Body of pancreas (tissue), 4 donors: Measurements from ENCODE around the gene FABP7. TPM values are rescaled to one million over a fixed set of nuclear protein-coding genes. Genes with fewer than 3 reads are reported as not detected.

Experiments used
- ATAC-seq: fragments of 150-250 bp; one replicate; pipeline ENCODE4 v1.9.1; 2016
- DNase-seq, 4 donors: peaks; one replicate each; pipeline ENCODE4 v3.0.0-alpha.2; 2019
- H3K27ac ChIP-seq, 4 donors: fragments of 200-600 bp; sonication (generic); 1 replicate in 3 of 4; 2 replicates in 1 of 4; pipeline versions ENCODE4 v1.5.1 to v1.6.1; 2016 to 2019; ENCODE audit warnings: mild to moderate bottlenecking in 1 of 4, mixed read lengths in 1 of 4, moderate library complexity in 1 of 4
- H3K27me3 ChIP-seq, 2 donors: fragments of 200-600 bp; sonication (generic); one replicate each; pipeline ENCODE4 v1.6.0; 2016; ENCODE audit warnings: mild to moderate bottlenecking in 1 of 2
- H3K36me3 ChIP-seq, 2 donors: fragments of 200-600 bp; sonication (generic); replicated peaks in 1 of 2; 2 replicates each; pipeline ENCODE4 v1.5.1; 2016; ENCODE audit warnings: low read depth in 2 of 2; ENCODE audit not compliant: insufficient read depth in 1 of 2
- H3K4me1 ChIP-seq: fragments of 200-600 bp; sonication (generic); one replicate; pipeline ENCODE4 v1.6.0; 2016
- H3K4me3 ChIP-seq, 2 donors: fragments of 200-600 bp; sonication (generic); 1 replicate in 1 of 2; 2 replicates in 1 of 2; pipeline ENCODE4 v1.5.1; 2016 to 2019
- H3K9me3 ChIP-seq, 3 donors: fragments of 200-600 bp; sonication (generic); 1 replicate in 2 of 3; 2 replicates in 1 of 3; pipeline ENCODE4 v1.5.1; 2016
- CTCF ChIP-seq, 7 experiments: fragments of 450-650 bp in 4 of 7; fragments of 200-600 bp in 3 of 7; sonication (generic) in 3 of 7; IDR thresholded peaks; one replicate each; pipeline ENCODE4 v1.5.1; 2016 to 2019; ENCODE audit warnings: antibody characterized with exemption in 7 of 7
- POLR2A ChIP-seq, 3 donors: fragments of 450-650 bp; IDR thresholded peaks; one replicate each; pipeline ENCODE4 v1.6.1; 2016; ENCODE audit warnings: antibody characterized with exemption in 3 of 3, mild to moderate bottlenecking in 2 of 3
- WGBS, 2 donors: methylation state at CpG; one replicate each; pipeline ENCODE4 v1.1.5; 2017; 5-methylcytosine and 5-hydroxymethylcytosine counted together
- intact Hi-C: fragments of 100-400 bp; cut with DNase I; formaldehyde crosslinking; loops from one replicate; pipeline ENCODE4 v1.15.1; 2023
- total RNA-seq, 2 donors: library from RNA; depleted of rRNA; stranded (reverse); fragments of >200 nt; gene quantifications; one replicate each; pipeline ENCODE4 v1.1.0, GENCODE V29; 2016

Gene FABP7
- total RNA-seq, 2 donors from 2014 or later = not detected

- no peak for TF ChIP-seq CTCF (IDR thresholded peaks at IDR 0.05)
- no peak for TF ChIP-seq POLR2A (IDR thresholded peaks at IDR 0.05)
- peak in 1 of 4 donors; percentile 54 for DNase-seq
- no peaks in the 10 kb centered on the region for H3K9me3 ChIP-seq
- 0 to 2% methylated on average over 10 to 14 of the region's 14 CpGs for WGBS, 2 donors
- no peak for ATAC-seq
- intact Hi-C loops = no loop called here
- H3K4me1 ChIP-seq = peaks cover 53% of the 10 kb centered on the region
- H3K27ac ChIP-seq = peak overlapping the region; percentile 88 to 99 (median 96)
- H3K27me3 ChIP-seq = no peaks in the 10 kb centered on the region
- H3K36me3 ChIP-seq = no peaks in the 10 kb centered on the region
- peak overlapping the region; percentile 9 to 10 for H3K4me3 ChIP-seq
Observed at GRCh38 chr6:122790028-122790422, 10.5 kb downstream of the FABP7 start.

- Histone ChIP-seq H3K4me1 (peaks cover 57% of the 10 kb centered on the region), H3K9me3 (no peaks in the 10 kb centered on the region), H3K27me3 (no peaks in the 10 kb centered on the region), H3K36me3 (no peaks in the 10 kb centered on the region), H3K27ac (peak overlapping the region; percentile 88 to 99 (median 96)), H3K4me3 (peak overlapping the region in 1 of 2 donors; percentile 9)
- intact Hi-C loops = no loop called here
- DNase-seq (peak in 2 of 4 donors; percentile 38 to 59), ATAC-seq (no peak)
- no peak for TF ChIP-seq CTCF (IDR thresholded peaks at IDR 0.05)
- no peak for TF ChIP-seq POLR2A (IDR thresholded peaks at IDR 0.05)
- WGBS, 2 donors = 10 to 12% methylated on average over 14 of the region's 14 CpGs
Observed at GRCh38 chr6:122790423-122791309, 11.2 kb downstream of the FABP7 start.

- Histone ChIP-seq H3K27ac (peak overlapping the region; percentile 88 to 99 (median 96)), H3K4me3 (no peak overlapping the region), H3K27me3 (no peaks in the 10 kb centered on the region), H3K36me3 (no peaks in the 10 kb centered on the region), H3K4me1 (peaks cover 61% of the 10 kb centered on the region), H3K9me3 (no peaks in the 10 kb centered on the region)
- ATAC-seq (no peak), DNase-seq (no peak)
- TF ChIP-seq POLR2A (IDR thresholded peaks at IDR 0.05) (no peak), CTCF (IDR thresholded peaks at IDR 0.05) (no peak)
- WGBS, 2 donors = 46 to 49% methylated on average over 2 of the region's 2 CpGs
- intact Hi-C loops = no loop called here
Observed at GRCh38 chr6:122791310-122791679, 11.8 kb downstream of the FABP7 start.

GRCh38 chr6:122792766-122793165 lies 13.2 kb downstream of the FABP7 start:
- Histone ChIP-seq H3K27ac (peak overlapping the region; percentile 60 to 95 (median 82)), H3K4me1 (peaks cover 75% of the 10 kb centered on the region), H3K27me3 (no peaks in the 10 kb centered on the region), H3K9me3 (no peaks in the 10 kb centered on the region), H3K36me3 (no peaks in the 10 kb centered on the region), H3K4me3 (no peak overlapping the region)
- intact Hi-C loops = no loop called here
- ATAC-seq (no peak), DNase-seq (no peak)
- 43 to 56% methylated on average over 2 of the region's 2 CpGs for WGBS, 2 donors
- TF ChIP-seq POLR2A (IDR thresholded peaks at IDR 0.05) (no peak), CTCF (IDR thresholded peaks at IDR 0.05) (no peak)
